ENCODE data around the gene PIEZO2.

DNA sequence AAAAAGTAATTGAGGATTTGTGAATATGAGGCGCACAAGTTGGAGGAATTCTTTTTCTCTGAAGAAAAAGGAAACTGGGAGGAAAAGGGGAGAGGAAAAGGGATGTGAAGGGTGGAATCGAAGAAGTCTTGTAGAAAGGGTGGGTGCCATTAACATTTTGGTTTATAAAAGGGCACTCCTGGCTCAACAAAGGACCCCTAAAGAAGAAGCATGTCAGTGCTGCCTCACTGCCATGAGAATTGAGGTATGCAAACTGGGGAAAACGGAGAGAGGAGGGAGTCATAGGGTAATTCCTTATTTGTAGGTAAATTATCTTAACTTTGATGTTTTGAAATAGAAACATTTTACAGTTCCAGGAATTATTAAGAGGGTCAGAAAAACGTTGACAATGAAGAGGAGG, 416.4 kb downstream of the PIEZO2 start:
- TF ChIP-seq RBAK (tag by site-specific recombination; IDR thresholded peaks at IDR 0.05): no peak
- TF ChIP-seq, protein P1, sequence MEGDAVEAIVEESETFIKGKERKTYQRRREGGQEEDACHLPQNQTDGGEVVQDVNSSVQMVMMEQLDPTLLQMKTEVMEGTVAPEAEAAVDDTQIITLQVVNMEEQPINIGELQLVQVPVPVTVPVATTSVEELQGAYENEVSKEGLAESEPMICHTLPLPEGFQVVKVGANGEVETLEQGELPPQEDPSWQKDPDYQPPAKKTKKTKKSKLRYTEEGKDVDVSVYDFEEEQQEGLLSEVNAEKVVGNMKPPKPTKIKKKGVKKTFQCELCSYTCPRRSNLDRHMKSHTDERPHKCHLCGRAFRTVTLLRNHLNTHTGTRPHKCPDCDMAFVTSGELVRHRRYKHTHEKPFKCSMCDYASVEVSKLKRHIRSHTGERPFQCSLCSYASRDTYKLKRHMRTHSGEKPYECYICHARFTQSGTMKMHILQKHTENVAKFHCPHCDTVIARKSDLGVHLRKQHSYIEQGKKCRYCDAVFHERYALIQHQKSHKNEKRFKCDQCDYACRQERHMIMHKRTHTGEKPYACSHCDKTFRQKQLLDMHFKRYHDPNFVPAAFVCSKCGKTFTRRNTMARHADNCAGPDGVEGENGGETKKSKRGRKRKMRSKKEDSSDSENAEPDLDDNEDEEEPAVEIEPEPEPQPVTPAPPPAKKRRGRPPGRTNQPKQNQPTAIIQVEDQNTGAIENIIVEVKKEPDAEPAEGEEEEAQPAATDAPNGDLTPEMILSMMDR (tag by site-specific recombination; IDR thresholded peaks at IDR 0.05): no peak
- TF ChIP-seq ZNF433 (tag by site-specific recombination; IDR thresholded peaks at IDR 0.05; ENCODE audit: low read depth): no peak
- TF ChIP-seq, protein P2, sequence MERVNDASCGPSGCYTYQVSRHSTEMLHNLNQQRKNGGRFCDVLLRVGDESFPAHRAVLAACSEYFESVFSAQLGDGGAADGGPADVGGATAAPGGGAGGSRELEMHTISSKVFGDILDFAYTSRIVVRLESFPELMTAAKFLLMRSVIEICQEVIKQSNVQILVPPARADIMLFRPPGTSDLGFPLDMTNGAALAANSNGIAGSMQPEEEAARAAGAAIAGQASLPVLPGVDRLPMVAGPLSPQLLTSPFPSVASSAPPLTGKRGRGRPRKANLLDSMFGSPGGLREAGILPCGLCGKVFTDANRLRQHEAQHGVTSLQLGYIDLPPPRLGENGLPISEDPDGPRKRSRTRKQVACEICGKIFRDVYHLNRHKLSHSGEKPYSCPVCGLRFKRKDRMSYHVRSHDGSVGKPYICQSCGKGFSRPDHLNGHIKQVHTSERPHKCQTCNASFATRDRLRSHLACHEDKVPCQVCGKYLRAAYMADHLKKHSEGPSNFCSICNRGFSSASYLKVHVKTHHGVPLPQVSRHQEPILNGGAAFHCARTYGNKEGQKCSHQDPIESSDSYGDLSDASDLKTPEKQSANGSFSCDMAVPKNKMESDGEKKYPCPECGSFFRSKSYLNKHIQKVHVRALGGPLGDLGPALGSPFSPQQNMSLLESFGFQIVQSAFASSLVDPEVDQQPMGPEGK (tag by site-specific recombination; IDR thresholded peaks at IDR 0.05): no peak
- TF ChIP-seq, protein P3, sequence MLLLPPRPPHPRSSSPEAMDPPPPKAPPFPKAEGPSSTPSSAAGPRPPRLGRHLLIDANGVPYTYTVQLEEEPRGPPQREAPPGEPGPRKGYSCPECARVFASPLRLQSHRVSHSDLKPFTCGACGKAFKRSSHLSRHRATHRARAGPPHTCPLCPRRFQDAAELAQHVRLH (tag by site-specific recombination; IDR thresholded peaks at IDR 0.05): no peak
- no peak for TF ChIP-seq ZNF274 (IDR thresholded peaks at IDR 0.05; ENCODE audit: low read length)
- TF ChIP-seq ZNF274 (tag by site-specific recombination; IDR thresholded peaks at IDR 0.05; ENCODE audit: borderline replicate concordance): no peak
- no peak for TF ChIP-seq ZNF560 (tag by site-specific recombination; IDR thresholded peaks at IDR 0.05; ENCODE audit: borderline replicate concordance)
- TF ChIP-seq ZBTB17 (tag by site-specific recombination; IDR thresholded peaks at IDR 0.05): no peak
- TF ChIP-seq ZNF654 (tag by site-specific recombination; IDR thresholded peaks at IDR 0.05; ENCODE audit: low read depth): no peak
- TF ChIP-seq, protein P4, sequence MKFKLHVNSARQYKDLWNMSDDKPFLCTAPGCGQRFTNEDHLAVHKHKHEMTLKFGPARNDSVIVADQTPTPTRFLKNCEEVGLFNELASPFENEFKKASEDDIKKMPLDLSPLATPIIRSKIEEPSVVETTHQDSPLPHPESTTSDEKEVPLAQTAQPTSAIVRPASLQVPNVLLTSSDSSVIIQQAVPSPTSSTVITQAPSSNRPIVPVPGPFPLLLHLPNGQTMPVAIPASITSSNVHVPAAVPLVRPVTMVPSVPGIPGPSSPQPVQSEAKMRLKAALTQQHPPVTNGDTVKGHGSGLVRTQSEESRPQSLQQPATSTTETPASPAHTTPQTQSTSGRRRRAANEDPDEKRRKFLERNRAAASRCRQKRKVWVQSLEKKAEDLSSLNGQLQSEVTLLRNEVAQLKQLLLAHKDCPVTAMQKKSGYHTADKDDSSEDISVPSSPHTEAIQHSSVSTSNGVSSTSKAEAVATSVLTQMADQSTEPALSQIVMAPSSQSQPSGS (tag by site-specific recombination; IDR thresholded peaks at IDR 0.05; ENCODE audit: low read depth): no peak
- TF ChIP-seq ZXDB (tag by site-specific recombination; IDR thresholded peaks at IDR 0.05): no peak
- TF ChIP-seq ZNF423 (tag by site-specific recombination; IDR thresholded peaks at IDR 0.05): no peak
- TF ChIP-seq ZNF596 (tag by site-specific recombination; IDR thresholded peaks at IDR 0.05): no peak
